ENCODE data around the gene FBXL14. TPM values are rescaled to one million over a fixed set of nuclear protein-coding genes. Genes with fewer than 3 reads are reported as not detected.
A peak's percentile ranks its signal among the peaks of the same experiment; 100 is the strongest.

The FBXL14 gene
- total RNA-seq, 4 donors from 2014 or later = 10.9 to 16.4 (median 13.1) TPM

- Histone ChIP-seq H3K27ac (peak overlapping the region in 1 of 4 donors; percentile 69), H3K4me1 (peaks cover 0 to 24% (median 3%) of the 10 kb centered on the region in 3 donors), H3K9me3 (no peaks in the 10 kb centered on the region), H3K36me3 (no peaks in the 10 kb centered on the region), H3K4me3 (peak overlapping the region in 1 of 2 donors; percentile 66), H3K27me3 (peaks cover 69% of the 10 kb centered on the region)
- 0 to 43% methylated on average over 1 to 2 of the region's 26 CpGs for WGBS, 2 donors (ENCODE audit: low coverage in 1 of 2)
- ATAC-seq = no peak
- TF ChIP-seq POLR2A (IDR thresholded peaks at IDR 0.05) (no peak), POLR2AphosphoS5 (IDR thresholded peaks at IDR 0.05) (no peak), CTCF (IDR thresholded peaks at IDR 0.05) (no peak), EP300 (IDR thresholded peaks at IDR 0.05) (no peak)
Measured at GRCh38 chr12:1531654-1532374, 62.6 kb downstream of the FBXL14 start.

- peak; percentile 30 for ATAC-seq
- TF ChIP-seq CTCF (IDR thresholded peaks at IDR 0.05) (no peak), POLR2A (IDR thresholded peaks at IDR 0.05) (no peak), EP300 (IDR thresholded peaks at IDR 0.05) (no peak)
- Histone ChIP-seq H3K27ac (peak overlapping the region in 1 of 4 donors; percentile 69), H3K4me1 (peaks cover 0 to 24% (median 3%) of the 10 kb centered on the region in 3 donors), H3K27me3 (peaks cover 63% of the 10 kb centered on the region), H3K4me3 (peak overlapping the region; percentile 28 to 66), H3K9me3 (no peaks in the 10 kb centered on the region), H3K36me3 (no peaks in the 10 kb centered on the region)
- WGBS, 2 donors (ENCODE audit: low coverage in 1 of 2) = no CpG with 5 or more reads among the region's 56 CpGs
Measured at GRCh38 chr12:1531153-1531653, 63.2 kb downstream of the FBXL14 start.

GRCh38 chr12:1530592-1531152 is 63.7 kb downstream of the FBXL14 start:
- H3K27ac ChIP-seq = peak overlapping the region in 2 of 4 donors; percentile 5 to 74
- H3K4me3 ChIP-seq = peak overlapping the region; percentile 29 to 66
- H3K9me3 ChIP-seq = no peaks in the 10 kb centered on the region
- ATAC-seq = peak; percentile 20
- H3K4me1 ChIP-seq = peaks cover 0 to 24% (median 3%) of the 10 kb centered on the region in 3 donors
- peaks cover 58% of the 10 kb centered on the region for H3K27me3 ChIP-seq
- TF ChIP-seq EP300 (IDR thresholded peaks at IDR 0.05) (no peak), CTCF (IDR thresholded peaks at IDR 0.05) (no peak), POLR2A (IDR thresholded peaks at IDR 0.05) (no peak), POLR2AphosphoS5 (IDR thresholded peaks at IDR 0.05) (no peak)
- no peaks in the 10 kb centered on the region for H3K36me3 ChIP-seq
- no CpG with 5 or more reads among the region's 99 CpGs for WGBS, 2 donors (ENCODE audit: low coverage in 1 of 2)

GRCh38 chr12:1529862-1530591 is 64.4 kb downstream of the FBXL14 start:
- no peak for TF ChIP-seq POLR2A (IDR thresholded peaks at IDR 0.05)
- TF ChIP-seq EP300 (IDR thresholded peaks at IDR 0.05) = no peak
- TF ChIP-seq POLR2AphosphoS5 (IDR thresholded peaks at IDR 0.05) = no peak
- TF ChIP-seq CTCF (IDR thresholded peaks at IDR 0.05) = no peak
- Histone ChIP-seq H3K9me3 (no peaks in the 10 kb centered on the region), H3K27me3 (peaks cover 60% of the 10 kb centered on the region), H3K36me3 (no peaks in the 10 kb centered on the region), H3K4me1 (peaks cover 0 to 24% (median 3%) of the 10 kb centered on the region in 3 donors), H3K27ac (peak overlapping the region in 2 of 4 donors; percentile 5 to 74), H3K4me3 (peak overlapping the region; percentile 29 to 66)
- ATAC-seq = peak; percentile 50
- WGBS, 2 donors (ENCODE audit: low coverage in 1 of 2) = no CpG with 5 or more reads among the region's 101 CpGs

Data from gastroesophageal sphincter (tissue), 4 donors.